ENCODE data around the gene RTN4R.
"Not testable (repeated sequence)": the region's sequence is repeated elsewhere in the genome, so short reads cannot be mapped to it uniquely, and the experiment has no call there.

DNA sequence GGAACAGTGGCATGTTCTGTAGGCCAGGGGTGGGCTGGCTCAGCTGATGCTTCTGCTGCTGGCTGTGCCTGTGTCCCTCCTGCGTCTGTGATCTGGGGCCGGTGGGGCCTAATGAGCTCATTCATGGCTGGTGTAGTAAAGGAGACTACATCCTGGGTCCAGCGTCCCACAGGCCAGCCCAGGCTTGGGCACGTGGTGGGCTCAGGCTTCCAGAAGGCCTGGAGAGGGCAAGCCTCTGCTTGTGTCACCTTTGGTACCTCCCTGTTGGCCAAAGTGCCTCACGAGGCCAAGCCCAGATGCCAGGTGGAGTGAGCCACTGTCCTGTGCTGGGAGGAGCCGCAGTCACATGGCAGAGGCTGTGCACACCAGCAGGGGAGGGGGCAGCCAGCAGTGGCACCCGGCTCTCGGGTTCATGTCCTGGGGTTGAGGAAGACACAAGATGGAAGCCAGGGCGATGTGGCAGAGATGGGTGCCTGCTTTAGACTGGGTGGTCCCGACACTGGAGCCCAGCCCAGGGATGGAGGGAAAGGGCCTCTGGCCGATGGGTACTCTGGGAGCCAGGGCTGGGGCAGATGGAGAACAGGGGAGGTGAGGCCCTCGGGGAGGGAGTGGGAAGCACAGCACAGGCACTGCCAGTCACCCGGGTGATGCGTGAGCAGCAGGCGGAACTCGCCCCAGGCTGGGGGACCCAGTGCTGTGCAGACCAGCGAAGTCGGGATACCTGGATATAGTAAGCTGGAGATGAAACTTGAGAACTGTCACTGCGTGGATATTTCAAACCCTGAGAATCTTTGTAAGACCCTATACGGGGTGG is 43.3 kb upstream of the RTN4R start:
- not testable (repeated sequence) for TF ChIP-seq BHLHE40 (IDR thresholded peaks at IDR 0.05; ENCODE audit: borderline replicate concordance); SP1 (IDR thresholded peaks at IDR 0.05); SUZ12 (IDR thresholded peaks at IDR 0.05); LEF1 (IDR thresholded peaks at IDR 0.05; ENCODE audit: borderline replicate concordance); FOXK2 (IDR thresholded peaks at IDR 0.05); HDGF (IDR thresholded peaks at IDR 0.05; ENCODE audit: borderline replicate concordance); FOXM1 (IDR thresholded peaks at IDR 0.05; ENCODE audit: borderline replicate concordance); ELF4 (IDR thresholded peaks at IDR 0.05)

All from HEK293T (cell line).